ENCODE measurements around the gene CACNB2. TPM values are rescaled to one million over a fixed set of nuclear protein-coding genes. Genes with fewer than 3 reads are reported as not detected.

CACNB2 gene
- total RNA-seq, 1 donor from 2014 or later, result not detected

- no peak for DNase-seq (ENCODE audit: low read depth)
These were observed 84.6 kb downstream of the CACNB2 start for GRCh38 chr10:18224626-18225445.

GRCh38 chr10:18226336-18226735, 86.1 kb downstream of the CACNB2 start:
- DNase-seq (ENCODE audit: low read depth), result no peak

- DNase-seq (ENCODE audit: low read depth), result no peak
These were observed 89.6 kb downstream of the CACNB2 start for GRCh38 chr10:18229826-18230225.

GRCh38 chr10:18230794-18231193, 90.6 kb downstream of the CACNB2 start:
- no peak for DNase-seq (ENCODE audit: low read depth)

- DNase-seq (ENCODE audit: low read depth), result no peak
These were observed 91.3 kb downstream of the CACNB2 start for GRCh38 chr10:18231480-18231879.

GRCh38 chr10:18233775-18234174, 93.6 kb downstream of the CACNB2 start:
- DNase-seq (ENCODE audit: low read depth), result no peak

- DNase-seq (ENCODE audit: low read depth), result no peak
These were observed 95.3 kb downstream of the CACNB2 start for GRCh38 chr10:18235477-18235876.

GRCh38 chr10:18236756-18237155, 96.5 kb downstream of the CACNB2 start:
- DNase-seq (ENCODE audit: low read depth), result no peak

- DNase-seq (ENCODE audit: low read depth), result peak; percentile 47
These were observed 98.8 kb downstream of the CACNB2 start for GRCh38 chr10:18238870-18239485.

- DNase-seq (ENCODE audit: low read depth), result no peak
These were observed 100.1 kb downstream of the CACNB2 start for GRCh38 chr10:18240185-18240882.

GRCh38 chr10:18246967-18247366, 106.7 kb downstream of the CACNB2 start:
- DNase-seq (ENCODE audit: low read depth), result no peak

GRCh38 chr10:18252086-18252485, 111.9 kb downstream of the CACNB2 start:
- DNase-seq (ENCODE audit: low read depth), result no peak

- DNase-seq (ENCODE audit: low read depth), result no peak
These were observed 113.9 kb downstream of the CACNB2 start for GRCh38 chr10:18254086-18254485.

GRCh38 chr10:18254692-18255091, 114.5 kb downstream of the CACNB2 start:
- DNase-seq (ENCODE audit: low read depth), result no peak

- no peak for DNase-seq (ENCODE audit: low read depth)
These were observed 120.2 kb downstream of the CACNB2 start for GRCh38 chr10:18260310-18260922.

- peak; percentile 8 for DNase-seq (ENCODE audit: low read depth)
These were observed 120.9 kb downstream of the CACNB2 start for GRCh38 chr10:18261063-18261610.

GRCh38 chr10:18261768-18262231, 121.6 kb downstream of the CACNB2 start:
- DNase-seq (ENCODE audit: low read depth), result no peak

- no peak for DNase-seq (ENCODE audit: low read depth)
These were observed 124.3 kb downstream of the CACNB2 start for GRCh38 chr10:18264466-18265050.

- DNase-seq (ENCODE audit: low read depth), result no peak
These were observed 127.8 kb downstream of the CACNB2 start for GRCh38 chr10:18268005-18268404.

- DNase-seq (ENCODE audit: low read depth), result no peak
These were observed 131.3 kb downstream of the CACNB2 start for GRCh38 chr10:18271491-18271890.

GRCh38 chr10:18273039-18273438, 132.8 kb downstream of the CACNB2 start:
- DNase-seq (ENCODE audit: low read depth), result no peak

Data from myocyte (in vitro differentiated cells).